ENCODE measurements around the gene DNAI1.

DNAI1 gene

GRCh38 chr9:34492051-34492450 is 33.4 kb downstream of the DNAI1 start:
- DNase-seq, result no peak

GRCh38 chr9:34493972-34494535 is 35.4 kb downstream of the DNAI1 start:
- no peak for DNase-seq

- DNase-seq, result no peak
These were observed 37.6 kb downstream of the DNAI1 start for GRCh38 chr9:34496149-34496712.

DNA sequence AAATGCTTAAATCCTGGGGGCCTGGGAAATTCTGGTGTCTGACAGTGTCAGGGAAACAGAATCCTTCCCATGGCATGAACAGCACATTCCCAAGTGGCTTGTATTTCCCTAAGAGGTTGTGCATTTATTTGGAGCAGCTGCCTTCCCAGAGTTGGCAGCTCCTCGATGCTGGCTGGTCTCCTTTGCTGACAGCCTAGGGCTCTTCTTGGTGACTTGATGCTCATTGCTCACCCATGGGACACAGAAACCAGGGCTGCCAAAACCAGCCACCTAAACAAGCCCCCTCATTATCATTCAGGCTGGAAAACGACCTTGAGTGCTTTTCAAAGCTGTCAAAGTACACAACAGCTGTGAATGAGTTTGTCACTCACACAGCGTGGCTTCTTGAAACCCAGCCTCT is 39.9 kb downstream of the DNAI1 start:
- no peak for DNase-seq

DNA sequence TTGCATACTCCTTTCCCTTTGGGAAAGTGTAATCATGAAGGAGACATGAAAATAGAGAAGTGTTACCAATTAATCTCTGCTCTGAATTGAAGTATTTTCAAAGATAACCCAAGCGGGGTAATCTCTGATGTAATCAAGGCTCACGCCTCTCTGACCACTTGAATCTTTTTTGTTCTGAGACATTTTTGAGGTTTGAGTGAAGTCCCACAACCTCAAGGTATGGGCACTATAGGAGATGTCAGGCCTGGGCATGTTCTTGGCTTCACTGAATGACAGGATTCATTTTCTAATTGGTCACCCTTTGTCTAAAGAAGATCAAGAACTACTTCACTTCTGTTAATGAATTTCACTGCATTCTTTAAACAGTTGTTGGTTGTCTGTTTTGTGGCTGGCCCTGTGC is 40.5 kb downstream of the DNAI1 start:
- DNase-seq, result no peak

GRCh38 chr9:34500623-34501267 is 42.1 kb downstream of the DNAI1 start:
- peak in 1 of 2 donors; percentile 49 for DNase-seq

- DNase-seq, result no peak
These were observed 42.8 kb downstream of the DNAI1 start for GRCh38 chr9:34501372-34501771.

- peak; percentile 98 to 99 for DNase-seq
These were observed 43.4 kb downstream of the DNAI1 start for GRCh38 chr9:34501889-34502425.

DNA sequence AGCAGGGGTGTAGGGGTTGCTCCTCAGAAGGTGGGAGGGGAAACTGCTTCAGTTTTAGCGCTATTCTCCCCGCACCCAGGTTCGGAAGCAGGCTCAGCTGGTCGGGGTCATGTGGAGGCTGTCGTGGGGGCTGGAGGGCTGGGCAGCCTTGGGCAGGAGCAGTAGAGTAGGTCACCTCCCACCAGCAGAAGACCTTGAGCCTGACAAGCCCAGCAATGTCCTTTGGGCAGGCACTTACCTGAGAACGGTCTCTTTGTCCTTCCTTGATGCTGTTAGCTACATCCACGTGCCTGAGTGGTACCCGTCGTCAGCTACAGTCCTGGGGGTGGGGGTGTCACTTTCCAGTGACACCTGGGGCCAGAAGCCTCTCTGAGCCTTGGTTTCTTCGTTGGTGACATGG is 43.9 kb downstream of the DNAI1 start:
- no peak for DNase-seq

- peak in 1 of 2 donors; percentile 26 for DNase-seq
These were observed 44.3 kb downstream of the DNAI1 start for GRCh38 chr9:34502891-34503290.

GRCh38 chr9:34503406-34503805 is 44.8 kb downstream of the DNAI1 start:
- DNase-seq, result no peak

DNA sequence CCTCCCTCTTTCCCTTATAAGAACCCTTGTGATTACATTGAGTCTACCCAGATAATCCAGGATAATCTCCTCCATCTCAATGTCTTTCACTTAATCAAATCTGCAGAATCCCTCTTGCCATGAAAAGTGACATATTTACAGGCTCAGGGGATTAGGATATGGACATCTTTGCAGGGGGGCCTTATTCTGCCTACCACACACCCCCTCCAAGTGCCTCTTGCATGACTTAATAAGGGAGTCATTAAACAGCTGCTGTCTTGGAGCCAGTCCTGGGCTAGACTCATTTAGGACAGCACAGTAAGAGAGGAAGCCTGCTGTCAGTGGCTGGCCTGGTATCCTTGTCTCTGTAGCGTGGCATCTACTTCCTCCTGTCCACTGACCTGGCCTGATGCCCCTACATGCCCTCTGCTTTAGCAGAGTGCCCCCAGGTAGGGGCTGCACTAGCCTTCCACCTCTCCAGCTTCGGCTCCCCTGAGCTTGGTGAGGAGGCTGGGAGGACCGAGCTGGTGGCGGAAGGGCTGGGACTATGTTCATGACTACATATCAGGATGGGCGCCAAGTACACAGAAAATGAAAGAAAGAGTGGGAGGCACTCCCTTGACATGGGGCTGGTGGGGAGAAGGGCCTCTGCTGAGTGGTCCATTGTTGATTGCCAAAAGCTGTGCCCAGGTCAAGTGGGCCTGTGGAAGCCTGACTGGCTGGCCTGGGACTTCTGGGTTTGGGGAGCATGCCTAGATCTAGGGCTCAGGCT is 46.9 kb downstream of the DNAI1 start:
- DNase-seq, result no peak

DNA sequence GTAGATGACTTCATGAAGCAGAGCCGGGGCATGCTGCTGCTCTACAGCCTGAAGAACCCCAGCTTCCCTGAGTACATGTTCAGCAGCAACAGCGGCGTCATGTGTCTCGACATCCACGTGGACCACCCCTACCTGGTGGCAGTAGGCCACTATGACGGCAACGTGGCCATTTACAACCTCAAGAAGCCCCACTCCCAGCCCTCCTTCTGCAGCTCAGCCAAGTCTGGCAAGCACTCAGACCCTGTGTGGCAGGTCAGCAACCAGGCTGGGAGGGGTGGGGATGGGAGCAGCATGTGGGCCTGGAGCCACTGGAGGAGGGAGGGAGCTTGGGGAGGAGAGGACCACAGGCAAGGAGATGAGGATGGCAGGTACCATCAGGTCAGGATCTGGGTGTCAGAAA is 48.0 kb downstream of the DNAI1 start:
- no peak for DNase-seq

GRCh38 chr9:34507556-34507955 is 49.0 kb downstream of the DNAI1 start:
- DNase-seq, result no peak

DNA sequence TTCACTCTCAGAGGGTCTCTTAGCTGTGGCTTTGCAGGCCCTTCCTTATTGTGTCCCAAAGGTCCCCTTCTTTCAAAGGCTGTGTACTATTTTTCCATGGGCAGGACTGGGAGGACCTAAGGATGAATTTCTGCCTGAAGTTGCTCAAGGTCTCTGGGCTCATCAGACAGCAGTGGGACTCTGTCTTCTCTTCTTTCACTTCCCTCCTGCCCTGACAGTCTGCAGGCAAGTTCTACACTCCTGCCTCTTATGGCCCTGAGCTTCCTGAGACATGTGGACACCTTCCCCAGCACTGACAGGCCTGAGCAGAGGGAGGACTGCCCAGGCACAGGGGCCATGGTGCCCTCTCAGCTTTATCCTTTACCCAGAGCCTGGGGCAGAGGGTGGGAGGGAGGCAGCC is 49.4 kb downstream of the DNAI1 start:
- no peak for DNase-seq

- DNase-seq, result no peak
These were observed 49.9 kb downstream of the DNAI1 start for GRCh38 chr9:34508463-34508862.

DNA sequence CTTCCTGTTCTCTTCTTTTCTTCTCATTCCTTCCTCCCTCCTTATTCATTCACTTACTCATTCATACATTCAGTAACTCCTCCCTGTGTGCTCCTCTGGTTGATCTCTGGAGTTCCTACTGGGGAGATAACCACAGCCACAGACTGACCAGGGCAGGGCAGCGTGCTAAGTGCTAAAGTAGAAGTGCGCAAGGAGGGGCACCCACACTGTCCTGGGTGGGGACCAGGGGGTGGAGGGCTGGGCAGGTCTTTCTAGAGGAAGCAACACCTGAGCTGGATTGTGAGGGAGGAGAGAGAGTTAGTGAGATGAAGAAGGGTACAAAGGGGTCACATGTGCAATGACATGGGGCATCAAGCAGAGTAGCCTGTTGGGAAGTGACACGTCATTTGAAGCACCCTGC is 50.3 kb downstream of the DNAI1 start:
- DNase-seq, result no peak

DNA sequence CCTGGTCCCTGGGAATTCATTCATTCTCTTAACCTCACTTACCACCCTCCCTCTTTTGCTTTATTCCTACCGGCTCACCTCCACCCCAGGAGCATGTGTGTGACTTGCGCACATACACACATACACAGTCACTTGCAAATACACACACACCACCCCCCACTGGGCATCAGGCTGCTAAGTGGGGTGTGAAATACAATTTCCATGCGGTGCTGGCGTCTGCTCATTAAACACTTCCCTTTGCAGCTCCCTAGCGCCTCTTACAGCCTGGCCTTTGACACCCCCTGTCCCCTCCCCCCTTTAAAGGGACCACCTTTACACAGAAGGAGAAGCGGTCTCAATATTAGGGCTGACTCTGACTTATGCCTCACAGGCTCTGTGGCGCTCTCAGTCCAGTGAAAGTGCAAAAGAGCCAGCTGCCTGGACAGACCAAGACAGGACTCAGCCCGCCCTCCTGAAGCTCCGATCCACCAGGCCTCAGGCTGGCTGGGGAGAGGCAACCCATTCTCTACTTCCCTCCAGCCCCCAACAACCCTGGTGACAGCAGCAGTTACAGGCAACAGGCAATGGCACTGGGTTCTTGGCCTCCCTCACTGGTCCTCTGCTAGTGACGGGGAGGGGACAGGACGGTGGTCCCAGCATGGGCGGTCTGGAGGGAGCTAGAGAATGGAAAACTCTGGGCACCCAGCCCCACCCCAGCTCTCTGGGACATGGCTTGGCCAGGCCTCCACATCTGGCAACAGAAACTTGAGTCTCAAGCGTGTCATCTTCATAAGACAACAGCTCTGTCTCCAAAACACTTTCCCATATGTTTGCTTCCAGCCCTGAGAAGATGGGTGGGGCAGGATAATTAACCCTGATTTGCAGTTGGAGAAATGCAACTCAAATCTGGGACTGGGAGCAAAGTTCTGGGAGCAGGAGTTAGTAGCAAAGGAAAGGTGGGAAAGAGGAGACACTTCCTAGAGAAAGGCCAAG is 52.2 kb downstream of the DNAI1 start:
- DNase-seq, result no peak

GRCh38 chr9:34512131-34513078 is 53.8 kb downstream of the DNAI1 start:
- DNase-seq, result no peak

GRCh38 chr9:34513567-34514214 is 55.1 kb downstream of the DNAI1 start:
- DNase-seq, result peak in 1 of 2 donors; percentile 39

DNA sequence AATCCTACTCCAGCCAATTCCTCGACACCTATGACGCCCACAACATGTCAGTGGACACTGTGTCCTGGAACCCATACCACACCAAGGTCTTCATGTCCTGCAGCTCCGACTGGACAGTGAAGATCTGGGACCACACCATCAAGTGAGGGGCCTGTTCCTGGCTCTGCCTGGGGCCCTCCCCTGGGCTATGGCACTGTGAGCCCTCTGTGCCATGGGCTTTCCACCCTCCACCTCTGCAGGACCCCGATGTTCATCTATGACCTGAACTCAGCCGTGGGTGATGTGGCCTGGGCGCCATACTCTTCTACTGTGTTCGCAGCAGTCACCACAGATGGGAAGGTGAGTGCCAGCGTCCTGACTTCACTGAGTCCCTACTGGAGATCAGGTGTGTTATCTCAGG is 55.8 kb downstream of the DNAI1 start:
- DNase-seq, result no peak

Data from hippocampal formation (tissue), 2 donors.